HUES6 (cell line): ENCODE results near the gene SLC19A1.
A peak's percentile ranks its signal among the peaks of the same experiment; 100 is the strongest.

ENCODE experiments used
- H3K27ac ChIP-seq: 2 replicates; pipeline ENCODE4 v1.7.0; 2013; ENCODE audit warnings: low read depth, mild to moderate bottlenecking, low read length, inconsistent platforms
- H3K27me3 ChIP-seq: 2 replicates; pipeline ENCODE4 v1.6.1; 2013; ENCODE audit warnings: low read length; ENCODE audit not compliant: control insufficient read depth, insufficient read depth
- H3K36me3 ChIP-seq: 2 replicates; pipeline ENCODE4 v1.6.1; 2013; ENCODE audit warnings: low read length; ENCODE audit not compliant: control insufficient read depth, insufficient read depth
- H3K4me1 ChIP-seq: 2 replicates; pipeline ENCODE4 v1.6.1; 2013; ENCODE audit warnings: low read length; ENCODE audit not compliant: control insufficient read depth, insufficient read depth
- H3K4me3 ChIP-seq: 2 replicates; pipeline ENCODE4 v1.5.1; 2013; ENCODE audit warnings: low read depth, low read length
- H3K9ac ChIP-seq: one replicate; pipeline ENCODE4 v1.6.1; 2013; ENCODE audit warnings: mild to moderate bottlenecking, low read length
- H3K9me3 ChIP-seq: 2 replicates; pipeline ENCODE4 v1.6.1; 2013; ENCODE audit warnings: low read depth, low read length; ENCODE audit not compliant: control insufficient read depth, insufficient read depth

SLC19A1 gene

GRCh38 chr21:45542242-45542666, at the start of gene SLC19A1:
Gene SLC19A1, minus strand, starts transcription at chr21:45542440. Its CDS starts 4,481 bp downstream, at chr21:45537959.
- Histone ChIP-seq H3K27ac (no peak within 1 kb of the TSS), H3K9ac (peak within 1 kb of the TSS; percentile 56), H3K4me3 (peak within 1 kb of the TSS; percentile 78), H3K9me3 (no peaks in the 10 kb centered on the region), H3K4me1 (peaks cover 14% of the 10 kb centered on the region; the same call in 1 of the 2 replicates), H3K27me3 (no peaks in the 10 kb centered on the region), H3K36me3 (peaks cover 2% of the 10 kb centered on the region)

GRCh38 chr21:45591619-45592207, 49.5 kb upstream of the SLC19A1 start:
- Histone ChIP-seq H3K36me3 (no peaks in the 10 kb centered on the region), H3K9me3 (peaks cover 30% of the 10 kb centered on the region), H3K27ac (no peak overlapping the region), H3K4me3 (no peak overlapping the region), H3K4me1 (no peaks in the 10 kb centered on the region), H3K9ac (no peak overlapping the region), H3K27me3 (peaks cover 38% of the 10 kb centered on the region)

GRCh38 chr21:45590726-45591618, 48.7 kb upstream of the SLC19A1 start:
- H3K9ac ChIP-seq: no peak overlapping the region

GRCh38 chr21:45590246-45590725, 48.0 kb upstream of the SLC19A1 start:
- H3K4me3 ChIP-seq: peak overlapping the region; percentile 71
- H3K36me3 ChIP-seq: no peaks in the 10 kb centered on the region
- H3K27ac ChIP-seq: no peak overlapping the region
- peaks cover 43% of the 10 kb centered on the region for H3K9me3 ChIP-seq
- peak overlapping the region; percentile 47 for H3K9ac ChIP-seq
- H3K4me1 ChIP-seq: no peaks in the 10 kb centered on the region
- H3K27me3 ChIP-seq: peaks cover 38% of the 10 kb centered on the region

More at GRCh38 chr21:45590726-45591618, 48.7 kb upstream of the SLC19A1 start:
- Histone ChIP-seq H3K27ac (no peak overlapping the region), H3K36me3 (no peaks in the 10 kb centered on the region), H3K27me3 (peaks cover 38% of the 10 kb centered on the region), H3K4me3 (peak overlapping the region; percentile 66), H3K4me1 (no peaks in the 10 kb centered on the region), H3K9me3 (peaks cover 38% of the 10 kb centered on the region)

- H3K4me1 ChIP-seq: no peaks in the 10 kb centered on the region
- H3K27me3 ChIP-seq: peaks cover 38% of the 10 kb centered on the region
- peak overlapping the region; percentile 47 for H3K9ac ChIP-seq
- peak overlapping the region; percentile 71 for H3K4me3 ChIP-seq
- peaks cover 48% of the 10 kb centered on the region for H3K9me3 ChIP-seq
- no peak overlapping the region for H3K27ac ChIP-seq
- H3K36me3 ChIP-seq: no peaks in the 10 kb centered on the region
Measured at GRCh38 chr21:45589686-45590245, 47.5 kb upstream of the SLC19A1 start.

GRCh38 chr21:45588871-45589491, 46.7 kb upstream of the SLC19A1 start:
- Histone ChIP-seq H3K36me3 (no peaks in the 10 kb centered on the region), H3K27me3 (peaks cover 38% of the 10 kb centered on the region), H3K9me3 (peaks cover 55% of the 10 kb centered on the region), H3K4me3 (no peak overlapping the region), H3K4me1 (no peaks in the 10 kb centered on the region), H3K9ac (no peak overlapping the region), H3K27ac (no peak overlapping the region)

- H3K4me3 ChIP-seq: no peak overlapping the region
- H3K27me3 ChIP-seq: peaks cover 38% of the 10 kb centered on the region
- H3K9ac ChIP-seq: no peak overlapping the region
- no peaks in the 10 kb centered on the region for H3K36me3 ChIP-seq
- H3K27ac ChIP-seq: no peak overlapping the region
- no peaks in the 10 kb centered on the region for H3K4me1 ChIP-seq
- H3K9me3 ChIP-seq: peaks cover 62% of the 10 kb centered on the region
Measured at GRCh38 chr21:45588086-45588825, 46.0 kb upstream of the SLC19A1 start.

- Histone ChIP-seq H3K9ac (no peak overlapping the region), H3K36me3 (no peaks in the 10 kb centered on the region), H3K27me3 (peaks cover 34% of the 10 kb centered on the region), H3K9me3 (peaks cover 72% of the 10 kb centered on the region), H3K4me1 (no peaks in the 10 kb centered on the region), H3K4me3 (no peak overlapping the region), H3K27ac (no peak overlapping the region)
Measured at GRCh38 chr21:45586289-45586858, 44.1 kb upstream of the SLC19A1 start.

- Histone ChIP-seq H3K27ac (no peak overlapping the region), H3K4me3 (no peak overlapping the region), H3K36me3 (no peaks in the 10 kb centered on the region), H3K9me3 (peaks cover 72% of the 10 kb centered on the region), H3K4me1 (no peaks in the 10 kb centered on the region; the same call in 1 of the 2 replicates), H3K27me3 (peaks cover 28% of the 10 kb centered on the region), H3K9ac (no peak overlapping the region)
Measured at GRCh38 chr21:45584786-45585185, 42.5 kb upstream of the SLC19A1 start.
